ENCODE results near the gene FAM110D.
A peak's percentile ranks its signal among the peaks of the same experiment; 100 is the strongest.

Gene FAM110D

DNA sequence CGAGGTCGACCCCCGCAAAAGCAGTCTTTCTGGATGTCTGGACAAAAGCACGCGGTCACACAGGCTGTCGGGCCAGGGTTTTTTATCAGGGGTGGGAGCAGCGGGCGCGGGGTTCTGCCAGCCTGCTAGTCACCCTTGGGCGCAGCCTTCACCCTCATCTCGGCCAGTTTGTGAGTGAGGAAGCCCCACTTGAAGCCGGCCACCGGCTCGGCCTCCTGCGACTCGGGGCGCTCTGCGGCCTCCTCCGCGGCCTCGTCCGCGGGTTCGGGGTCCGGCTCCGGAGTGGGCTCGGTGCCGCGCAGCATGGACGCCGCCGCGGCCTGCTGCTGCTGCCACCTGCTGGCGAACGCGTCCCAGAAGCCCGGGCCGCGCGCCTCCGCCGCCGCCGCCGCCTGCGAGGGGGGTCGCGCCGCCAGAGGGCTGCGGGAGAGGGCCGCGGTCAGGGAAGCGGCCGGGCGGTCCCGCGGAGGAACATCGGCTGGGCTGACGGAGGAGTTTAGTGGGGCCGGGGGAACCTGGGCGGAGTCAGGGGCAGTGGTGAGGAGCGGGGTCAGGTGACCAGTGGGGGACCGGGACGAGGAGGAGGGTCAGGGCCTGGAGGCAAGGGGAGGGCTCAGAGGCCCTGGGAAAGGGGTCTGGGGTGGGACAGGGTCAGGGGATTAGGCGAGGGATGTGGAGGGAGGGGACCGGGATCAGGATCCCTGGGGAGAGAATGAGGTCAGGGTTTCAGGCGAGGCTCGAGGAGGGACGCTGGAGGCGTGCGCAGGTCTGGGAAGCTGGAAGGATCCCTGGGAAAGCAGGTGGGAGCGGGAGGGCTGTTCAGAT is 5.4 kb downstream of the FAM110D start:
- DNase-seq, result no peak

DNA sequence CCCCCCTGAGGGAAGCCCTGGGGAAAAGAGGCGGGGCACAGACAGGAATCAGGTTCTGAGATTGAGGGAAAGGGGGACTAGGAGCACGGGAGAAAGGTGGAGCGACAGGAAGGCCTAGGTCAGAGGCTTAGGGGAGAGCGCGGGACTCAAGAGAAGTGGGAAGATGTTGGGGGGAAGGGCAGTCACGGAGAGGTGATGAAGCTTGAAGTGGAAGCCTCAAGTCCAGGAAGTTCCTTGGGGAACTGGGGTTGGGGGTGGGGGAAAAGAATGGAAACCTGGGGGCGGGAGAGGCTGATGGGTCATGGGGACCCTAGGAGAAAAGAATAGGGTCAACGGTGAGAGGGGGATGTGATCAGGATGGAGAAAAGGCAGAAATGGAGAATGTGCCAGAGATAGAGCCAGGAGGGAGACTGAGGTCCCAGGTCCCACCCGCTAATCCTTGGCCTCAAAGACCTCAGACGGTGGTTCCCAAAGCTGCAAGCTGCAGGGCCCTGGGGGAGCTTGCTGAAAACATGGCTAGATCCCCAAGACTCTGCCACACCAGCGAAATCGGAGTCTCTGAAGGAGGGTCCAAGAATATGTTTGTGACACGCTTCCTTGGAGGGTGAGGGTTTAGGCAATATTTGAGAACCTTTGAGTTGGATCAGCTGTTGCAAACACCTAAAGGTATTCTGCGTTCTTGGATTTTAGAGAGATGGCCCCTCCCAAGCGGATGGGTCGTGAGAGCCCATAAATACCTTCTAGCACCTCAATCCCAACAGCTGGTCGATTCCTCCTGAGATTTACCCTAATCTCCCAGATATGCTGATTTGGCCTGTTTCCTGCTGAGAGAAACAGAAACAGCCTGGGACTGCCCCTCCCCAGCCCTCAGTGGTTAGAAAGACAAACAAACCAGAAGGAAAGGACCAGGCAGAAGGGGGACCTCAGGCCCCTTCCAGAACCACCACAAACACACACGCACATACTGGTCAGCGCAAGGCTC is 6.3 kb downstream of the FAM110D start:
- DNase-seq, result peak; percentile 36

DNA sequence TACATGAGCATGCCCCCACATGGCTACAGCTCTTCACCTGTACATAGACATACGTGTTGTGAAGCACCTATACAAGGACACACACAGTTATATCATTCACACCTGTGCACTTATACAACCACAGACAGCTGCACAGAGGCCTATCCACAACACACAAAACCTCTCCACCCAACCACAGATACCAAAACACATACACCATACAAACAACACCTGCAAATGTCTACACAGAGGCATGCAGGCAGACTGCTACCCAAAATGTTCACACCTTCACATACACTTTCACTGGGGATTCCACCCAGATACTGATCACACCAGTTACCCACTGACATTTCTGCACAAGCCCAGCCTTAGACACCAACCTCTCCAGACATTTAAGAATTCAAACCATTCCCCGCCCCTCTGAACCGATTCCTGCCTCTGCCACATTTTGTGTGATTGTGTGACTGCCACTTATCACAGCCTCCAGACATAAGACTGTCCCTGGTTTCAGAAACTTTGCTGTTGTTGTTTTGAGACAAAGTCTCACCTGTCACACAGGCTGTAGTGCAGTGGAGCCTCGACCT is 7.9 kb downstream of the FAM110D start:
- DNase-seq, result no peak

DNA sequence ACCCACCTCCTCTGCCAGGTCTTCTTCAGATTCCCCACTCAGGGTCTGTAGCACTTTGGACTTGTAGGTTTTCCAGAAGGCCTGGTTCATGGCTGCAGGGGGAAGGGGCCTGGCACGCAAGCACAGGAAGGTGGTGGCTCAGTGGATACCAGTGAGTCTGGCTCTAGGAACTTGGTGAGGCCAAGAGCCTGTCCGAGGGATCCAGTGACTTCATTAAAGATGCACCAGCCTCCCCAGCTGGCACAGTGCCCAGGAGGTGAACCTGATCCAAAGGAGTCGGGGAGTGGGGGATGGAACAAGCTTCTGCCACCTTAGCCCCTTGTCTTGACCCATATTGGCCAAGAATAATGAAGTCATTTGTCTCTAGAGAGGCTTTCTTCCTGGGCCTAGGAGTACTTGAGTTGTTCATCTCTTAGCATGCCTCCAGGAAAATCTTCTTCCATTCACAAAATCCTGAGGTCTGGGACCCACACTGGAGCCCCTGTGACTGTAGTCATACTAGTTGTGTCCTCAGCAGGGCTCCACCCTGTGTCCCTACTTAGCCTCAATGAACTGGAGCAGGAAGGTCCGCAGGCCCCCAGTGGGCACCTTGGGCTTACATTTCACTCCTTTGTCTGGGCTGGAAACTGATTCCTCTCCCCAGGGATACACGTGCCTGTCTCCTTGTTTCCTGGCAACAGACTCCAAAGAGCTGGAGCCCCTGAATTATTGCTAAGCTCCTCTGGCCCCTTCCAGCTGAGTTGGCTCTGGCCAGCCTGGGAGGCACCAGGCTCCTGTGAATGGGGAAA is 9.7 kb downstream of the FAM110D start, which contains the start of gene C1orf232:
Gene C1orf232 (minus strand): TSS at position 554 of the 788 bp plus-strand sequence. CDS start 464 bp downstream, at position 90.
- DNase-seq, result peak; percentile 88

DNA sequence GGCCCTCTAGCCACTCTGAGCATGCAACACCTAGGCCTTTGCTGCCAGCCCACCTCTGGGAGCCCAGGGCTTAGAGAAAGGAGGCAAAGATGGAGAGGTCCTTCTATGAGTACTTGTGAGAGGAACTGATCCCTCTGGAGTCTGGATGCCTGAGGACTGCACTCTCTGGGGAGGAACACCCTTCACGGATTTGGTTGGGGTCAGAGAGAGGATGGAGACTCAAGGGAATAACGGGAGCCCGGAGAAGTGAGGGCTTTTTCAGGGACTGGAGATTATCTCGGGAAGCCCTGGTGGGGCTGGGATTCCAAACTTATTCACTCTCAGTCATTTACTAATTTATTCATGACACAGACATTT is 10.3 kb downstream of the FAM110D start:
- peak; percentile 69 for DNase-seq

DNA sequence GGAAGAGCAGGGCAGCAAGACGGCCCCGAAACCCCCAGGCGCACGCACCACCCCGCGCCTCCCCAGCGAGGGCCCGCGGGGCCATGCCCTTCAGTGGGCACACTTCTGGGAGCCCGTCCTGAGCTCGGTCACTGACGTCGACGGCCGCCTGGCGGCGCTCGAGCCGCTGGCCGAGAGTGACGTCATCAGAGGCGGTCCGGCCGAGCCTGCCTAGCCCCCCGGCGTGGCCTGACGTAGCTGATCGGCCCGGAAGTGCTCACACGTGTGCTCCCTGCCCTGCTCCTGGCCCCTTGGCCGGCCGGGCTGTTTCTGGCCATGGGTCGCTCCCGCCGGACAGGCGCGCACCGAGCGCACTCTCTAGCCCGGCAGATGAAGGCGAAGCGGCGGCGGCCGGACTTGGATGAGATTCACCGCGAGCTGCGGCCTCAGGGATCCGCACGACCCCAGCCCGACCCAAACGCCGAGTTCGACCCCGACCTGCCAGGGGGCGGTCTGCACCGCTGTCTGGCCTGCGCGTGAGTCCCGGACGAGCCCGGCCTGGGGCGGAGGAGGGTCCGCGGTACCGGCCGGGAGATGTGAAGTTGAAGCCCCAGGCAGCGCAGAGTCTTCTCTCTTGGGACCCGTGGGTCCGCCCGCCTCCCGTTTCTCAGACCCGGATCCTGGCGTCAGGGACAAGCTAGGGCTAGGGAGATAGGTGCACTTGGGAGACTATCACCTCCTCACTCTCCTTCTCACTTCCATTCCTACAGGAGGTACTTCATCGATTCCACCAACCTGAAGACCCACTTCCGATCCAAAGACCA is 11.0 kb downstream of the FAM110D start, which contains the start of gene ZNF593:
Gene ZNF593 (plus strand): TSS at position 240 of the 803 bp plus-strand sequence. CDS start 76 bp downstream, at position 316.
- peak; percentile 87 for DNase-seq

DNA sequence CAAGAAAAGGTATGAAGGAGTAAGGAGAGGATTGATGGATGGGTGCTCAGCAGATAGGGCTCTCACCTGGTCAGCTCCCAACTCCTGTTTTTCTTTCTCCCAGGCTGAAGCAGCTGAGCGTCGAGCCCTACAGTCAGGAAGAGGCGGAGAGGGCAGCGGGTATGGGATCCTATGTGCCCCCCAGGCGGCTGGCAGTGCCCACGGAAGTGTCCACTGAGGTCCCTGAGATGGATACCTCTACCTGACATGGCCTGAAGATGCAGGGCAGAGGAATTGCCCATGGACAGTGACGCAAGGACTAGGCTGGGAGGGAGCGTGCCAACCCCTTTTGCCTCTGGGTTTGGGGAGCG is 11.6 kb downstream of the FAM110D start:
- DNase-seq, result no peak

DNA sequence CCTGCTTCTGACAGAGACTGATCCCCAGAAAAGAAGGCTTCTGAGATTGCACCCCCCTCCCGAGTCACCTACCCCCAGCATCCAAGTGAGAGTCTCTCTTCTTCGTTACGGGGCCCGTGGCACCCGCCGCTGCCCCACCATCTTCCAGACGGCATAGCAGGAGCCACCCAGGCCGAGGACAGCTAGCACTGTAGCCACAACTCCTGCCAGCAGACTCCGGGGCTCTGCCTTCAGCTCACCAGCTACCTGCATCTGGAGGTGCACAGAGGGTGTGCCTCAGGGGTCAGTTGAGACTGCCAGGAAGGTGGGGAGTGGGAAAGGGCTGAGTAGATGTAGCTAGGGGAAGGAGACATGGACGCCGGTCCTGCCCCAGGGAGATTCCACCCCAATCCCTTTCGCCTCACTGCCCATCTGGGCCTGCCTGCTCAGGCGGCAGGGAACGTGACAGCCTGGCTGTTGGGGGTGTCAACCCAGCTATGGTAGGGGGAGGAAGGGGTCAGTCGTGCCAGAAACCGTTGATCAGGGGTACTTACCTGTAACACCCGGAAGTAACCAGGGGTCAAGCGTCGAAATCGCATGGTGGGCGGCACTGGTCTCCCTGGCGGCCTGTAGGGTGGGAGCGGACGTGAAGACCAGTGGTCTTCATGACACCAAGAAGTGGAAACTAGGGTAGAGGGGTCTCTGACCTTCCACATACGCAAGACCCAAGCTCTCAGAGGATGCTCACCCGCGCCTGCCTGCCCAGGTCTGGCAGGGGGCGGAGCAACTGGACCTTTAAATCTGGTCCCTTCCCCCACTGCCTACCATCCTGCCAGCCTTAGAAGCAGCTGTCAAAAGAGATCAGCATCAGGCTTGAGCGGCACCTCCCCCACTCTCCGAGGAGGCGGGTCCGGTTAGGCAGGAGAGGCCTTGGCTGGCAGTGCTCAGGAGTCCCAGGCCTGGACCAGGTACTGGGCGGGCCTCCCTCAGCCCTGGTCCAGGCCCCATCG is 12.5 kb downstream of the FAM110D start, which contains the start of gene ZNF593OS:
Gene ZNF593OS (minus strand): TSS at position 749 of the 989 bp plus-strand sequence. CDS start 171 bp downstream, at position 578.
- no peak for DNase-seq

DNA sequence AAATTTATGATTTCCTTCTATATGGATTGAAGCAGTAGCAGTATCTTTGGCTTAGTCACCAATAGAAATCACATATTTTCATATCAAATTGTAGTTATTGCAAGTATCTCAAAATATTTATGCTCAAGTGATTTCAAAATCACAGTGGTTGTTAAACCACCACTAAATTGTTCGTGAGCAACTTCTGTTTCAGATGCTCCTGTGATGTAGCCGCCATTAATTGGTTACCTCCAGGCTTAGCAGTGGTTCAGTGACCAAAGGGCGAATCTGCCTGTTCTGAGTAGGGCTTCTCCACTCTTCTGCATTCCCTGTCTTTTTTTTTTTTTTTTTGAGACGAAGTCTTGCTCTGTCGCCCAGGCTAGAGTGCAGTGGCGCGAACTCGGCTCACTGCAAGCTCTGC is 16.5 kb downstream of the FAM110D start:
- DNase-seq, result no peak

DNA sequence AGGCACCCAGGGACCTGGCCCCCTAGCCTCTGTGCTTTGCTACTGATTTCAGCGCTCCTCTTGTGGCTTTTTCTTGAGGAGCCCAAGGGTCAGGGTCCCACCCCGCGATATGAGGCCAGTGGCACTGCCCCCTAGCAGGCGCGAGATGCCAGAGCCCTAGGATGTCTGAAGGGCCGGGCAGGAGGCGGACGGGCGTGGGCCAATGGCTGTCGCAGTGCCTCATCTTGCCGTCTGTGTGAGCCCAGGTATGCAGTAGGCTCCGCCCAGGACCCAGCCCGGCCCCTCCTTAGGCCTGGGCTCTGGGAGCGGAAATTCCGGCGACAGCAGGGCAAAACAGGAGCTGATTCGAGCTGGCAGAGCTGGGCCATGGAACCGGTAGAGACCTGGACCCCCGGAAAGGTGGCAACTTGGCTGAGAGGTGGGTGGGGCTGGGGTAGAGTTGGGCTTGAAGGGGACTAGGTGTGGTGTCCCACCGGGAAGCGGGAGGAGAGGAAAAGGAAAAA is 18.4 kb downstream of the FAM110D start, which contains the start of gene CNKSR1:
Gene CNKSR1 (plus strand): TSS at position 310 of the 503 bp plus-strand sequence. CDS start 57 bp downstream, at position 367.
- DNase-seq, result no peak

DNA sequence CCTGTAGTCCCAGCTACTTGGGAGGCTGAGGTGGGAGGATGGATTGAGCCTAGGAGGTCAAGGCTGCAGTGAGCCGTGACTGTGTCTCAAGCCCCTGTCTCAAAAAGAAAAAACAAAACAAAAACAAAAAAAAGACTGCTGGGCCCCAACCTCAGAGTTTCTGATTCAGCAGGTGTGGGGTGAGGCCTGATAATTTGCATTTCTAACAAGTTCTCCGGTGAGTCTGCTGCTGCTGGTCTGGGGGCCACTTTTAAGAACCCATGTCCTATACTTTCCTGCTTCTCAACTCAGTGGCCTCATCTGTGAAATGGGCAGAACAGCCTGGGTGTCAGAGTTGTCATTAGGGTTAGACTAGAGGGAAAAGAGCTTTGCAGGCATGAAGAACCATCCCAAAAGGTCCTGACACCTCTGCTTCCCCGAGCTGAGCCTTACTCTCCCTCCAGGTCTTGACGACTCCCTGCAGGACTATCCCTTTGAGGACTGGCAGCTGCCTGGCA is 21.2 kb downstream of the FAM110D start:
- no peak for DNase-seq

DNA sequence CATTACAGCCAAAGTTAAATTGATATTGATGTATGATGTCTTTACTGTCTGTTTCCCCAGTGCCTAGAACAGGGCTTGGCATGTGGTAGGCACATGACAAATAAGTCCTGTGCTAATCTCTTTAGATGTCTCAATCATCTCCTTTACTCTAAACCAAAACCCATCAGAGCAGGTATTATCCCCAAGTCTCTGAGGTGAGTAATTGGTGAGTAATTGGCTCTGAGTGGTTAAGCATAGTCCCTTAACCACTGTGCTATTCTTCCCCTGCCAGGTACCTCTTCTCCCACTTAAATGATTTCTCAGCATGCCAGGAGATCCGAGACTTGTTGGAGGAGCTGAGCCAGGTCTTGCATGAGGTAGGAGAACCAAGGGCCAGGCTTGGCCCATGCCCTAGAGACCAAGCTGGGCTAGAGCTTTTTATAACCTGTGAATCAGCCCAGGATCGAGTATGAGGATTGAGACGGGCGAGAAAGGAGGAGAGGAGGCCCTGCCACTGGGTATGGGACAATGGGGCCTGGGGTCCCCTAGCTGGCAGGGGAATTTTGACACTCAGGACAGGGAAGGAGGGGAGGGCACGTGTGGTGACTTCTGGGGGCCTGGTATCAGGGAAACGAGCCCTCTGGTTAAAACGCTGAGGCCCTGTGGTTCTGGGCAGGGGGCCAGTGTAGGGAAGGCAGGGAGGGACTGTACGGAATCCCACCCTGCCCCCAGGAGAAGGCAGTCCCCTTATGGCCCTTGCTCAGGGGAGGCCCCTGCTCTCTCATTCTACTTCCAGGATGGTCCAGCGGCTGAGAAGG is 22.9 kb downstream of the FAM110D start:
- DNase-seq, result no peak

DNA sequence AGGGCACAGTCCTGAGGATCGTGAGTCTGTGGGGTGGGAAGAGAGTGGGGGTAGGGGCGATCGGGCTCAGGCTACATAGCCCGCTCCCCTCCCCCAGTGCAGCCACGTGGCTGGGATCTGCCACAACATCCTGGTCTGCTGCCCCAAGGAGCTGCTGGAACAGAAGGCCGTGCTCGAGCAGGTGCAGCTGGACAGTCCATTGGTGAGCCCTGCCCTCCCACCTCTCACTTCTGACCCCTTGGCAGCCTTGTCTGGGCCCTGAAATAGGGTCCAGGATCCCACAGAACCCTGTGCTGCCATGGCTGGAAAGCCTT is 23.5 kb downstream of the FAM110D start:
- no peak for DNase-seq

DNA sequence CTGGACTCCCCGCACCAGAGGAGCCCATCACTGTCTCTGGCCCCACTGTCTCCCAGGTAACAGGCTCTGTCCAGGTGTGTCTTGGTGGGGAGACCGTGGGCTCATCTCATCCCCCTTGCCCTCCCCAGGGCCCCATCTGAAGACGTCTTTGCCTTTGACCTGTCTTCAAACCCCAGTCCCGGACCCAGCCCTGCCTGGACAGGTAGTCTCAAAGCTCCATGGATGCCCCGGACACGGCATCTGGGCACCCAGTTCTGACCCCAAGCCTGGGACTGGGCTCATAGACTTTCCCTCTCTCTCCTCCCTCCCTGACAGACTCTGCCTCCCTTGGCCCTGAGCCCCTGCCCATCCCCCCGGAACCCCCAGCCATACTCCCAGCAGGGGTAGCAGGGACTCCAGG is 25.2 kb downstream of the FAM110D start:
- DNase-seq, result no peak

DNA sequence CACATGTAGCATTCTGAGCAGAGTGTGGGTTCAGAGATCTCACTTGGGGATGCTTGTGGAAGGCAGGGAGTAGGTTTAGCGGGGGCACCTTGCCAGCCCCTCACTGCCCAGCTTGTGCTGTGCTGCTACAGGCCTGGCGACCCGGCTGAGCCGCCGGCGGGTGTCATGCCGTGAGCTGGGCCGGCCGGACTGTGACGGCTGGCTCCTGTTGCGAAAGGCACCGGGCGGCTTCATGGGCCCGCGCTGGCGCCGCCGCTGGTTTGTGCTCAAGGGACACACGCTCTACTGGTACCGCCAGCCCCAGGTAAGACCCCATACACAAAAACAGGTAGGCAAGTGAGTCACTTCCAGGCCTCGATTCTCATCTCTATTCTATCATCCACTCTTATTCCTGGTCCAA is 26.0 kb downstream of the FAM110D start:
- DNase-seq, result no peak

DNA sequence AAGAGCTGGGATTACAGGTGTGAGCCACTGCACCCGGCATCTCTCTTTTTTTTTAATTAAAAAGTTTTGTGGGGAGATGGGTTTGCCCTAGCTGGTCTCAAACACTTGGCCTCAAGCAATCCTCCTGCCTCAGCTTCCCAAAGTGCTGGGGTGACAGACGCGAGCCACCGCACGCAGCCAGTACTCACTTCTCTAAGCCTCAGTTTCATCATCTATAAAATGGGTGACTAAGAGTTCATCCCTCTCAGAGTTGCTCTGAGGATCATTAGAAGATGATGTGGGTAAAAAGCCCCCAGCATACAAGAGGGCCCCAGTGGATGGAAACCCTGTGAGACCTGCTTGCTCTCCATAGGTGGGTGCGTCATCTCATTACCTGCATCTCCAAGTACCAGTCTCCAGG is 29.0 kb downstream of the FAM110D start:
- DNase-seq, result no peak

DNA sequence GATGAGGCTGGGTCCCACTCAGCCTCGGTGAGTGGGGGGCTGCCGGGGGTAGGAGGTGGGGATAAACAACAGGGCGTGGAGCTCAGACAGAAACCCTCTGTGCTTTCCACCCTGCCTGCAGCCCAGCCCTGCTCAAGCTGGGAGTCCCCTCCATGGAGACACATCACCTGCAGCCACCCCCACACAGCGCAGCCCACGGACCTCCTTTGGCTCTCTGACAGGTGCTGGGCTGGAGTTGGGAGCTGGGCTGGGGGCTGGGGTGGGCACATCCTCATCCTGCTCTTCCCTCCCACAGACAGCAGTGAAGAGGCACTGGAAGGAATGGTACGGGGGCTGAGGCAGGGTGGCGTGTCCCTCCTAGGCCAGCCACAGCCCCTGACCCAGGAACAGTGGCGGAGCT is 29.6 kb downstream of the FAM110D start:
- DNase-seq, result no peak

DNA sequence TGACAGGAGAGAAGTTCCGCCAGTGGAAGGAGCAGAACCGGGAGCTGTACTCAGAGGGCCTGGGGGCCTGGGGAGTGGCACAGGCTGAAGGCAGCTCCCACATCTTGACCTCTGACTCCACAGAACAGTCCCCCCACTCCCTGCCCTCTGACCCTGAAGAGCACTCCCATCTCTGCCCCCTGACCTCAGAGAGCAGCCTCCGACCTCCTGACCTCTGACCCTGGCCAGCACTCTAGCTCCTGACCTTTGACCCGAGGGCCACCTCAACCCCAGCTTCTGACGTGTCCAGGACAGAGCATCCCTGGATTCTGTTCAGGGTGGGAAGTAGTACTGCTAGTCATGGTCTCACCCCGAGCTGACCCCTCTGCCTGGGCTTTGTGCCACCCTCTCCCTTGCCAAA is 30.5 kb downstream of the FAM110D start:
- no peak for DNase-seq

DNA sequence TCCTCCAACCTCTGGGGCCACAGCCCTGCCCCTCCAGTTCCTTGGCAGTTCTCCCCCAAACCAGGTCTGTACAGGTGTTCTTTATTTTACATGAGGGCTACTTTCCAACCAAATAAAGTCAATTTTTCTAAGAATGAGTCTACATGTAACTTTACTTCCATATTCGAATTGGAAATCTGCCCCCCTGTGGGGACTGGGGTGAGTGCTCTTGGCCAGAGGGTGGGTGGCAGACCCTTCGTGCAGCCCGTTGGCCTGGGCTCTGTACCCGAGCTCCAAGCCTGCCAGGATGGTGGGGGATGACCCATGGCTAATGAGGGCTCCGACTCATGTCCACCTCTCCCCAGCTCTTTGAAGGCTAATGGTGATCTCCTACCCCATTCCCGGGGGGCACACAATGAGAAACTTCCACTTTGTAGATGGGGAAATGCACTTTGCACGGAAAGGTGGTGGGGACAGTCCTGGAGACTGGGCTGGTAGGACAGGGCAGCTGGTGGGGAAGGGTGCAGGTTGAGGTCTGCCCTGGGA is 30.9 kb downstream of the FAM110D start:
- DNase-seq, result no peak

Data from NCI-H2171 treated with DMSO at 0.1 percent for 48 hours (cell line).